Chondrocyte (in vitro differentiated cells): Measurements from ENCODE around the gene ODAD2. TPM values are rescaled to one million over a fixed set of nuclear protein-coding genes. Genes with fewer than 3 reads are reported as not detected.

Experiments used
- DNase-seq: peaks from one replicate; pipeline ENCODE4 v3.0.0; 2021; ENCODE audit warnings: mixed read lengths, low spot score
- H3K27ac Mint-ChIP-seq: one replicate; pipeline ENCODE4 v1.8.0; 2021; ENCODE audit warnings: mild to moderate bottlenecking, moderate library complexity, mixed read lengths; ENCODE audit not compliant: unreplicated experiment
- H3K27me3 Mint-ChIP-seq: 2 replicates; pipeline ENCODE4 v1.8.0; 2021; ENCODE audit warnings: low read depth, mixed read lengths
- H3K36me3 Mint-ChIP-seq: 2 replicates; pipeline ENCODE4 v1.8.0; 2021; ENCODE audit warnings: low read depth, mixed read lengths
- H3K4me1 Mint-ChIP-seq: 2 replicates; pipeline ENCODE4 v1.8.0; 2021; ENCODE audit warnings: low read depth, mild to moderate bottlenecking, mixed read lengths
- H3K4me3 Mint-ChIP-seq: one replicate; pipeline ENCODE4 v1.8.0; 2021; ENCODE audit warnings: mild to moderate bottlenecking, moderate library complexity, mixed read lengths; ENCODE audit not compliant: unreplicated experiment
- H3K9me3 Mint-ChIP-seq: 2 replicates; pipeline ENCODE4 v1.8.0; 2021; ENCODE audit warnings: low read depth, mixed read lengths
- total RNA-seq: library from RNA; stranded (reverse); gene quantifications from 3 replicates; pipeline ENCODE4 v1.2.1, GENCODE V29; 2021
- TF ChIP-seq, protein P1 (sequence below): fragments of 200-600 bp; sonication (generic); IDR thresholded peaks from 2 replicates; pipeline ENCODE4 v1.5.0; 2021; ENCODE audit warnings: antibody characterized with exemption, mild to moderate bottlenecking, moderate library complexity

ODAD2 gene
- total RNA-seq, 1 donor from 2014 or later, result 1.0 TPM

GRCh38 chr10:27801171-27801785 is 197.6 kb downstream of the ODAD2 start:
- Mint-ChIP-seq H3K36me3 (no peaks in the 10 kb centered on the region), H3K27me3 (peaks cover 2% of the 10 kb centered on the region), H3K9me3 (no peaks in the 10 kb centered on the region), H3K27ac (no peak overlapping the region), H3K4me3 (no peak overlapping the region), H3K4me1 (peaks cover 5% of the 10 kb centered on the region)
- TF ChIP-seq, protein P1, sequence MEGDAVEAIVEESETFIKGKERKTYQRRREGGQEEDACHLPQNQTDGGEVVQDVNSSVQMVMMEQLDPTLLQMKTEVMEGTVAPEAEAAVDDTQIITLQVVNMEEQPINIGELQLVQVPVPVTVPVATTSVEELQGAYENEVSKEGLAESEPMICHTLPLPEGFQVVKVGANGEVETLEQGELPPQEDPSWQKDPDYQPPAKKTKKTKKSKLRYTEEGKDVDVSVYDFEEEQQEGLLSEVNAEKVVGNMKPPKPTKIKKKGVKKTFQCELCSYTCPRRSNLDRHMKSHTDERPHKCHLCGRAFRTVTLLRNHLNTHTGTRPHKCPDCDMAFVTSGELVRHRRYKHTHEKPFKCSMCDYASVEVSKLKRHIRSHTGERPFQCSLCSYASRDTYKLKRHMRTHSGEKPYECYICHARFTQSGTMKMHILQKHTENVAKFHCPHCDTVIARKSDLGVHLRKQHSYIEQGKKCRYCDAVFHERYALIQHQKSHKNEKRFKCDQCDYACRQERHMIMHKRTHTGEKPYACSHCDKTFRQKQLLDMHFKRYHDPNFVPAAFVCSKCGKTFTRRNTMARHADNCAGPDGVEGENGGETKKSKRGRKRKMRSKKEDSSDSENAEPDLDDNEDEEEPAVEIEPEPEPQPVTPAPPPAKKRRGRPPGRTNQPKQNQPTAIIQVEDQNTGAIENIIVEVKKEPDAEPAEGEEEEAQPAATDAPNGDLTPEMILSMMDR, result no peak
- no peak for DNase-seq

GRCh38 chr10:27799046-27799445 is 199.8 kb downstream of the ODAD2 start:
- H3K4me3 Mint-ChIP-seq, result no peak overlapping the region
- H3K9me3 Mint-ChIP-seq, result peaks cover 2% of the 10 kb centered on the region
- no peak for DNase-seq

DNA sequence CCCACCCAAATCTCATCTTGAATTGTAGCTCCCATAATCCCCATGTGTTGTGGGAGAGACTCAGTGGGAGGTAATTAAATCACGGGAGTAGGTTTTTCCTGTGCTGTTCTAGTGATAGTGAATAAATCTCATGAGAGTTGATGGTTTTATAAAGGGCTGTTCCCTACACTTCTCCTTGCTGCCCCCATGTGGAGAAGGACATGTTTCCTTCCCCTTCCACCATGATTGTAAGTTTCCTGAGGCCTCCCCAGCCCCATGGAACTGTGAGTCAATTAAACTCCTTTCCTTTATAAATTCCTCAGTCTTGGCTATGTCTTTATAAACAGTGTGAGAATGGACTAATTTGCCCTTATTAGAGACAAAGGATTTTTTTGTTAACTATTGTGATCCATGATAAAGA is 204.7 kb downstream of the ODAD2 start:
- Mint-ChIP-seq H3K36me3 (no peaks in the 10 kb centered on the region), H3K27ac (no peak overlapping the region), H3K4me3 (no peak overlapping the region), H3K9me3 (peaks cover 2% of the 10 kb centered on the region), H3K4me1 (peaks cover 28% of the 10 kb centered on the region), H3K27me3 (no peaks in the 10 kb centered on the region)
- TF ChIP-seq, protein P1, result peak; percentile 61
- no peak for DNase-seq

More at GRCh38 chr10:27799046-27799445, 199.8 kb downstream of the ODAD2 start:
- H3K27me3 Mint-ChIP-seq, result peaks cover 2% of the 10 kb centered on the region
- no peaks in the 10 kb centered on the region for H3K36me3 Mint-ChIP-seq
- H3K27ac Mint-ChIP-seq, result no peak overlapping the region
- H3K4me1 Mint-ChIP-seq, result peaks cover 12% of the 10 kb centered on the region
- TF ChIP-seq, protein P1, result no peak

DNA sequence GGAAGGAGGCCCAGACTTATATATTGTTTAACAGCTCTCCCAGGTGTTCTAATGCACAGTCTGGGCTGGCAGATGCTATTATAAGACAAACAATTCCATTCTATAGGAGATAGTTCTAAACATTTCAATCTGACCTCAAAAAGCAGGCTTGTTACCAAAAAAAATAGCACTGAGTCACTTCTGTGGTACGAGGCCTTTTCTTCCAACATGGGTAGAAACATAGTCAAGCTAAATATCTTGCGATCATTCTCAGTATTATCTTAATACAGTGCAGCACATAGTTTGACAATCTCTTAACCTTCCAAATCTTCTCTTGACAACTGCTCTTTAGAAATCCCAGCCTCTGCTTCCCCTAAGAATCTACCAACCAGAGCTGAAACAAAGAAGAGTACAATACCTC is 206.7 kb downstream of the ODAD2 start:
- H3K4me3 Mint-ChIP-seq, result no peak overlapping the region

GRCh38 chr10:27784272-27784671 is 214.6 kb downstream of the ODAD2 start:
- H3K4me1 Mint-ChIP-seq, result peaks cover 21% of the 10 kb centered on the region
- H3K9me3 Mint-ChIP-seq, result peaks cover 4% of the 10 kb centered on the region
- H3K27me3 Mint-ChIP-seq, result peaks cover 2% of the 10 kb centered on the region
- TF ChIP-seq, protein P1, result no peak
- peak overlapping the region; percentile 42 for H3K27ac Mint-ChIP-seq
- peaks cover 2% of the 10 kb centered on the region for H3K36me3 Mint-ChIP-seq
- no peak for DNase-seq
- peak overlapping the region; percentile 22 for H3K4me3 Mint-ChIP-seq

More for the DNA sequence above, 206.7 kb downstream of the ODAD2 start:
- H3K4me1 Mint-ChIP-seq, result peaks cover 25% of the 10 kb centered on the region
- peaks cover 2% of the 10 kb centered on the region for H3K36me3 Mint-ChIP-seq
- H3K27ac Mint-ChIP-seq, result peak overlapping the region; percentile 29
- peaks cover 2% of the 10 kb centered on the region for H3K27me3 Mint-ChIP-seq
- DNase-seq, result no peak
- peaks cover 2% of the 10 kb centered on the region for H3K9me3 Mint-ChIP-seq
- TF ChIP-seq, protein P1, result no peak
